Measurements from ENCODE around the gene GNAQ. TPM values are rescaled to one million over a fixed set of nuclear protein-coding genes. Genes with fewer than 3 reads are reported as not detected.

The GNAQ gene
- polyA plus RNA-seq, 1 of the 3 experiments (the other 2 are of a cell fraction), result 20.9 TPM

DNA sequence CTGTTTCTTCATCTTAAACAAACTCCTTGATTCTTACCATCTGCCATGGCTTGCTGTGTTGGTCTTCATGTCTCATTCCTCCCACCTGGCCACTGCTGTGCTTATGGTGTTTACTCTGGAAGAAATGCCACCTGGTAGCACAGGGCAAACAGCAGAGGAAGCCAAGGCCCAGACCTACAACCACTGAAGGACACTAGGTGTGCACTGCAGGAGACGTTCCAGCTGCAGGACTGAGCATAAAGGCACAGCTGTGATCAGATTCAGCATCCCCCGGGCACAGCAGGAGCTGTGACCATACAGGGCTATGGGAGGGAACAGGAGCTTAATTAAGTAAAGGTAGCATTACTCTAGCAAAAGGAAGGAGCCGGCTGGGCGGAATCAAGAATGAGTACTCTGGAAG lies 12.6 kb upstream of the GNAQ start:
- Histone ChIP-seq H3K27ac (ENCODE audit: low read depth in 2 of 2, low read length in 1 of 2) (no peak overlapping the region), H4K20me1 (ENCODE audit: insufficient read depth) (no peaks in the 10 kb centered on the region), H2AFZ (ENCODE audit: low read depth) (no peak overlapping the region), H3K9ac (no peak overlapping the region), H3K4me2 (no peak overlapping the region), H3K4me1 (ENCODE audit: control insufficient read depth in 1 of 2, insufficient read depth in 2 of 2, low read depth in 1 of 2, low read length in 1 of 2) (no peaks in the 10 kb centered on the region), H3K9me2 (no peaks in the 10 kb centered on the region), H3K27me3 (ENCODE audit: insufficient read depth) (no peaks in the 10 kb centered on the region; the same call in 1 of the 2 replicates), H3K79me2 (ENCODE audit: insufficient read depth) (no peaks in the 10 kb centered on the region), H3K36me3 (replicated peaks in 1 of 2; ENCODE audit: control insufficient read depth in 1 of 2, insufficient read depth in 2 of 2, low read length in 1 of 2) (no peaks in the 10 kb centered on the region), H3F3A (replicated peaks; ENCODE audit: insufficient read depth) (no peaks in the 10 kb centered on the region), H3K4me3 (ENCODE audit: low read depth in 2 of 2, low read length in 1 of 2) (no peak overlapping the region), H3K9me3 (no peaks in the 10 kb centered on the region)
- no peak for DNase-seq
- TF ChIP-seq, protein P1, sequence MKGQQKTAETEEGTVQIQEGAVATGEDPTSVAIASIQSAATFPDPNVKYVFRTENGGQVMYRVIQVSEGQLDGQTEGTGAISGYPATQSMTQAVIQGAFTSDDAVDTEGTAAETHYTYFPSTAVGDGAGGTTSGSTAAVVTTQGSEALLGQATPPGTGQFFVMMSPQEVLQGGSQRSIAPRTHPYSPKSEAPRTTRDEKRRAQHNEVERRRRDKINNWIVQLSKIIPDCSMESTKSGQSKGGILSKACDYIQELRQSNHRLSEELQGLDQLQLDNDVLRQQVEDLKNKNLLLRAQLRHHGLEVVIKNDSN (IDR thresholded peaks at IDR 0.05; ENCODE audit: borderline replicate concordance, low read depth), result no peak
- TF ChIP-seq SMC3 (IDR thresholded peaks at IDR 0.05; ENCODE audit: low read depth, low read length) (no peak), NRF1 (IDR thresholded peaks at IDR 0.05; ENCODE audit: low read depth, low read length) (no peak), EZH2phosphoT487 (IDR thresholded peaks at IDR 0.05; ENCODE audit: borderline replicate concordance, low read depth) (no peak), JUND (IDR thresholded peaks at IDR 0.05) (no peak), EP300 (IDR thresholded peaks at IDR 0.05; ENCODE audit: borderline replicate concordance in 1 of 2, low read depth in 1 of 2, low read length in 1 of 2) (no peak), GABPA (IDR thresholded peaks at IDR 0.05; ENCODE audit: low read depth) (no peak), MEF2A (IDR thresholded peaks at IDR 0.05; ENCODE audit: borderline replicate concordance, low read depth) (no peak), FOXJ3 (CRISPR knock-in tag; IDR thresholded peaks at IDR 0.05) (no peak), FOSL2 (IDR thresholded peaks at IDR 0.05; ENCODE audit: borderline replicate concordance, low read depth) (no peak), FOXM1 (IDR thresholded peaks at IDR 0.05; ENCODE audit: low read depth) (no peak), SIN3A (IDR thresholded peaks at IDR 0.05; ENCODE audit: borderline replicate concordance, low read depth, low read length) (no peak)
- TF ChIP-seq, protein P2, sequence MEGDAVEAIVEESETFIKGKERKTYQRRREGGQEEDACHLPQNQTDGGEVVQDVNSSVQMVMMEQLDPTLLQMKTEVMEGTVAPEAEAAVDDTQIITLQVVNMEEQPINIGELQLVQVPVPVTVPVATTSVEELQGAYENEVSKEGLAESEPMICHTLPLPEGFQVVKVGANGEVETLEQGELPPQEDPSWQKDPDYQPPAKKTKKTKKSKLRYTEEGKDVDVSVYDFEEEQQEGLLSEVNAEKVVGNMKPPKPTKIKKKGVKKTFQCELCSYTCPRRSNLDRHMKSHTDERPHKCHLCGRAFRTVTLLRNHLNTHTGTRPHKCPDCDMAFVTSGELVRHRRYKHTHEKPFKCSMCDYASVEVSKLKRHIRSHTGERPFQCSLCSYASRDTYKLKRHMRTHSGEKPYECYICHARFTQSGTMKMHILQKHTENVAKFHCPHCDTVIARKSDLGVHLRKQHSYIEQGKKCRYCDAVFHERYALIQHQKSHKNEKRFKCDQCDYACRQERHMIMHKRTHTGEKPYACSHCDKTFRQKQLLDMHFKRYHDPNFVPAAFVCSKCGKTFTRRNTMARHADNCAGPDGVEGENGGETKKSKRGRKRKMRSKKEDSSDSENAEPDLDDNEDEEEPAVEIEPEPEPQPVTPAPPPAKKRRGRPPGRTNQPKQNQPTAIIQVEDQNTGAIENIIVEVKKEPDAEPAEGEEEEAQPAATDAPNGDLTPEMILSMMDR (IDR thresholded peaks at IDR 0.05), result no peak
- TF ChIP-seq, protein P3, sequence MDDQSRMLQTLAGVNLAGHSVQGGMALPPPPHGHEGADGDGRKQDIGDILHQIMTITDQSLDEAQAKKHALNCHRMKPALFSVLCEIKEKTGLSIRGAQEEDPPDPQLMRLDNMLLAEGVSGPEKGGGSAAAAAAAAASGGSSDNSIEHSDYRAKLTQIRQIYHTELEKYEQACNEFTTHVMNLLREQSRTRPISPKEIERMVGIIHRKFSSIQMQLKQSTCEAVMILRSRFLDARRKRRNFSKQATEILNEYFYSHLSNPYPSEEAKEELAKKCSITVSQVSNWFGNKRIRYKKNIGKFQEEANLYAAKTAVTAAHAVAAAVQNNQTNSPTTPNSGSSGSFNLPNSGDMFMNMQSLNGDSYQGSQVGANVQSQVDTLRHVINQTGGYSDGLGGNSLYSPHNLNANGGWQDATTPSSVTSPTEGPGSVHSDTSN (IDR thresholded peaks at IDR 0.05), result no peak
- TF ChIP-seq, protein P4, sequence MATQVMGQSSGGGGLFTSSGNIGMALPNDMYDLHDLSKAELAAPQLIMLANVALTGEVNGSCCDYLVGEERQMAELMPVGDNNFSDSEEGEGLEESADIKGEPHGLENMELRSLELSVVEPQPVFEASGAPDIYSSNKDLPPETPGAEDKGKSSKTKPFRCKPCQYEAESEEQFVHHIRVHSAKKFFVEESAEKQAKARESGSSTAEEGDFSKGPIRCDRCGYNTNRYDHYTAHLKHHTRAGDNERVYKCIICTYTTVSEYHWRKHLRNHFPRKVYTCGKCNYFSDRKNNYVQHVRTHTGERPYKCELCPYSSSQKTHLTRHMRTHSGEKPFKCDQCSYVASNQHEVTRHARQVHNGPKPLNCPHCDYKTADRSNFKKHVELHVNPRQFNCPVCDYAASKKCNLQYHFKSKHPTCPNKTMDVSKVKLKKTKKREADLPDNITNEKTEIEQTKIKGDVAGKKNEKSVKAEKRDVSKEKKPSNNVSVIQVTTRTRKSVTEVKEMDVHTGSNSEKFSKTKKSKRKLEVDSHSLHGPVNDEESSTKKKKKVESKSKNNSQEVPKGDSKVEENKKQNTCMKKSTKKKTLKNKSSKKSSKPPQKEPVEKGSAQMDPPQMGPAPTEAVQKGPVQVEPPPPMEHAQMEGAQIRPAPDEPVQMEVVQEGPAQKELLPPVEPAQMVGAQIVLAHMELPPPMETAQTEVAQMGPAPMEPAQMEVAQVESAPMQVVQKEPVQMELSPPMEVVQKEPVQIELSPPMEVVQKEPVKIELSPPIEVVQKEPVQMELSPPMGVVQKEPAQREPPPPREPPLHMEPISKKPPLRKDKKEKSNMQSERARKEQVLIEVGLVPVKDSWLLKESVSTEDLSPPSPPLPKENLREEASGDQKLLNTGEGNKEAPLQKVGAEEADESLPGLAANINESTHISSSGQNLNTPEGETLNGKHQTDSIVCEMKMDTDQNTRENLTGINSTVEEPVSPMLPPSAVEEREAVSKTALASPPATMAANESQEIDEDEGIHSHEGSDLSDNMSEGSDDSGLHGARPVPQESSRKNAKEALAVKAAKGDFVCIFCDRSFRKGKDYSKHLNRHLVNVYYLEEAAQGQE (IDR thresholded peaks at IDR 0.05; ENCODE audit: low read depth, low read length), result no peak
- TF ChIP-seq, protein P5, sequence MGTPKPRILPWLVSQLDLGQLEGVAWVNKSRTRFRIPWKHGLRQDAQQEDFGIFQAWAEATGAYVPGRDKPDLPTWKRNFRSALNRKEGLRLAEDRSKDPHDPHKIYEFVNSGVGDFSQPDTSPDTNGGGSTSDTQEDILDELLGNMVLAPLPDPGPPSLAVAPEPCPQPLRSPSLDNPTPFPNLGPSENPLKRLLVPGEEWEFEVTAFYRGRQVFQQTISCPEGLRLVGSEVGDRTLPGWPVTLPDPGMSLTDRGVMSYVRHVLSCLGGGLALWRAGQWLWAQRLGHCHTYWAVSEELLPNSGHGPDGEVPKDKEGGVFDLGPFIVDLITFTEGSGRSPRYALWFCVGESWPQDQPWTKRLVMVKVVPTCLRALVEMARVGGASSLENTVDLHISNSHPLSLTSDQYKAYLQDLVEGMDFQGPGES (IDR thresholded peaks at IDR 0.05; ENCODE audit: low read depth, low read length), result no peak
- TF ChIP-seq, protein P6, sequence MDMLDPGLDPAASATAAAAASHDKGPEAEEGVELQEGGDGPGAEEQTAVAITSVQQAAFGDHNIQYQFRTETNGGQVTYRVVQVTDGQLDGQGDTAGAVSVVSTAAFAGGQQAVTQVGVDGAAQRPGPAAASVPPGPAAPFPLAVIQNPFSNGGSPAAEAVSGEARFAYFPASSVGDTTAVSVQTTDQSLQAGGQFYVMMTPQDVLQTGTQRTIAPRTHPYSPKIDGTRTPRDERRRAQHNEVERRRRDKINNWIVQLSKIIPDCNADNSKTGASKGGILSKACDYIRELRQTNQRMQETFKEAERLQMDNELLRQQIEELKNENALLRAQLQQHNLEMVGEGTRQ (IDR thresholded peaks at IDR 0.05; ENCODE audit: borderline replicate concordance, low read depth, low read length), result no peak
- TF ChIP-seq, protein P7, sequence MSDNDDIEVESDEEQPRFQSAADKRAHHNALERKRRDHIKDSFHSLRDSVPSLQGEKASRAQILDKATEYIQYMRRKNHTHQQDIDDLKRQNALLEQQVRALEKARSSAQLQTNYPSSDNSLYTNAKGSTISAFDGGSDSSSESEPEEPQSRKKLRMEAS (IDR thresholded peaks at IDR 0.05; ENCODE audit: low read depth), result no peak
- CTCF ChIA-PET, result interaction anchor here (2.2 kb wide), 1 partner anchor 9 kb away, joined by 18 read pairs; no protein-coding TSS in a partner anchor
- 75% methylated on average over 4 of the region's 4 CpGs for WGBS (ENCODE audit: low lambda C conversion rate)
- POLR2A ChIA-PET, result no interaction called here

Data from SK-N-SH (cell line).